HG03571 (cell line): ENCODE measurements around the gene SF3B6.
"Not testable (repeated sequence)": the region's sequence is repeated elsewhere in the genome, so short reads cannot be mapped to it uniquely, and the experiment has no call there.

Experiments
- ATAC-seq: cut with Tn5 transposase; IDR thresholded peaks from one replicate; pipeline ENCODE4 v1.9.1; 2021; ENCODE audit not compliant: unreplicated experiment

The SF3B6 gene

DNA sequence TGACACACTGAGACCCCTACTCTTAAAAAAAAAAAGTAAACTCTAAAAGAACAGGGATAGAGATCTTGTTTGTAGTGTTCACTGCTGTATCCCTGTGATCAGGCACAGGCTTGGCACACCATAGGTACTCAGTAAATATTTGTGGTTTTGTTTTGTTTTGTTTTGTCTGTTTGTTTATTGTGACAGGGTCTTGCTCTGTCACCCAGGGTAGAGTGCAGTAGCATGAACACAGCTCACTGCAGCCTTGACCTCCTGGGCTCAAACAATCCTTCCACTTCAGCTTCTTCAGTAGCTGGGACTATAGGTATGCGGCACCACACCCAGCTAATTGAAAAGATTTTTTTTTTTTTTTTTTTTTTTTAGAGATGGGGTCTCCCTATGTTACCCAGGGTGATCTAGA, 23.2 kb downstream of the SF3B6 start:
- ATAC-seq: no peak

DNA sequence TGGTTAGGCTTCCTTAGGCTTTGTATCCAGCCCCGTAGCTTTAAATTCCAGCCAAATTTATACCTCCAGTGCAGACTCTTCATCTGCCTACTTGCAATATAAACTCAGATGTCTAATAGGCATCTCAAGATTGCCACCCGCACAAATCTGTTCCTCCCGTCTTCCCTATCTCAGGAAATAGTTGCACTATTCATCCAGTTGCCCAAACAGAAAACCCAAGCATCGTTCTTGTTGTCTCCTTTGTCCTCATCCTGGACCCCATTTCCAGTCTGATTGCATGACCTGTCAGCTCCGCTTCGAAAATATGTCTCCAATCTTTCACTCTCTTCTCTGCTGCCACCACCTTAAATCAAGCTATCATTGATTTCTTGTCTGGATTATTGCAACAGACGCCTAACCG, 24.3 kb downstream of the SF3B6 start:
- ATAC-seq: no peak

DNA sequence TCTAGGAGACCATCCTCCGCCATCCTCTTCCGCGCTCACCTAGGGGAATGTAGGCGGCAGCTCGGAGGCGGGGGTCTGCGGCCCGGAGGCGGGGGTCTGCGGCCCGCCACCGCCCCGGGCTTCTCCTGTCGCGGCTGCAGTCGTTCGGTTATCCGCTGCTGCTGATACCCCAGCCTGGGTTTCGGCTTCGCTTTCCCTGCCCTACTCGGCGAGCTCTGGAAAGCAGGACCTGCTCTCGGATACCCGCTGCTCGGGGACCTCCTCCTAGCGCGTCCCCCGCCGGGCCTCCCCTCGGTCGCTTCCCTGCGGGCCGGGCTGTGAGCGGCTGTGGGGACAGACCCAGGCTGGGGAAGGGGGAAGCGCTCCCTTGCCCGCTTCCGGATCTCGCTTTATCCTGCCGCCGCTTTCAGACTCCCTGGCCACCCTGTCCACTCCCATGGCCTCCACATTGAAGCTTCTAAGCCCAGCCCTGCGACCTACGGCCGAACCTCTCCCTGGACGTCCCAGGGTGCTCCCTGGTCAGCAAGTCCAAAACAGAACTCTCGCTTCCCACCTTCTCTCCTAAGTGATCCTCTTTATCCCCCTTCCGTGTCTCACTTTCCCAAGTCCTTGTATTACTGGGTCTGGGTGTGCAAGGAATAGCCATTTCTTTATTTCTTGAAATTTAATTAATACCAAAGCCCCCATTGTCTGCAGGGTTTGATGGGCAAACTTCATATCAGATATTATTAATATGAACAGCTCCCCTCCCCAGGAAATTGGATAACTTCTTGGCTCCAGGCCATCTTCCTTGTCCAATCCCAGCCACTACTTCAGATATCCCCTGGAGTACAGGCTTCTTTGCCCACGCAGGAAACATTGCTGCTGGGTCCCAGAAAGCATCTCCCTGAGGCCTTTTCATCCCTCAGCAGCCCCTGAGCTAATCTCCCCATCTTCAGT, 25.8 kb downstream of the SF3B6 start:
- no peak for ATAC-seq

DNA sequence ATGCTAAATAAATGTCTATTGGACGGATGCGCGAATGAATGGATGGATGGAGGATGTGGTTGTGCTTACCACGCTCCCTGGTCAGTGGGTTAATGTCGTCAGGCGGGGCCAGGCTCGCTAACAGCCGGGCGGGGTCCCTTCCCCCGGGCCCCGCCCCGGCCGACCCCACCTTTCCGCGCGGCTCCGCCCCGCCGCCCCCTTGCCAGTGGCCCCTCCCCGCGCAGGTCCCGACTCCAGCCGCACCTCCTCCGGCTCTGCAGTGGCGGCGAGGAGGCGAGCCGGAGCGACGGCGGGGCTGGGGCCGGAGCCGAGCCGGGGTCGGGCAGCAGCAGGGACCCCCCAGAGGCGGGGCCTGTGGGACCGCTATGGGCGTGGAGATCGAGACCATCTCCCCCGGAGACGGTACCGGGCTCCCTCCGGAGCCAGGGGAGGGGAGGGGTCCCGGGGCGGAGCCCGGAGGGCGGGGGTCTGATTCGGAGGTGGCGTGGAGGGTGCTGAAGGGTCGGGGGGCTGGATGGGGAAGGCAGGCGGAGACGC, 26.6 kb downstream of the SF3B6 start, which contains the start of gene FKBP1B:
FKBP1B (plus strand) TSS at position 257 of the 537 bp plus-strand sequence; CDS start at position 366, 109 bp downstream.
- ATAC-seq: no peak

DNA sequence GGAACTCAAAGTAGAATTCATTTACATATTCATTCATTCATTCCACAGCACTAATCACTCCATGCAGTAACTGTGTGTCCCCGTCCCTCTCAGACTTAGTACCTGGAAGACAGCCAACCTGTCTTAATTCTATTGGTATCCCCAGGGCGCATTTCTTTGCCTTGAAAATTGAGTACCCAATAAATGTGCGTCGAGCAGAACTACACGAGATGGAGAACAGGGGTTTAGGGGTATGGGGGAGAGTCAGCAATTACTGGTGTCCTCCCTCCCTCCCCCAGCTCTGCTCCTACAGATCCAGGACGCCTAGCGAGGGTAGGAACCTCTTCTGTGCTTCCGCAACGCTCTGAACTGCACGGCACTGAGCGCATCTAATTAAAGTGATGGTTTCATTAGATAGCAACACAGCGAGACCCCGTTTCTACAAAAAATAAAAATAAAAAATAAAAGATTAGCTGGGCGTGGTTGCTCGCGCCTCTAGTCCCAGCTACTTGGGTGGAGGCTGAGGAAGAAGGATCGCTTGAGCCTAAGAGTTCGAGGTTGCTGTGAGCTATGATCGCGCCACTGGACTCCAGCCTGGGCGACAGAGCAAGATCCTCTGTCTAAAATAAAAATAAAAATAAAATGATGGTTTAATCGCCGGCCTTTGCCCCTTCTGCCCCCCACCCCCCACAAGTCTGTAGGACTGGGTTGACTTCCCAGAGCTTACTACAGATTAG, 27.2 kb downstream of the SF3B6 start:
- no peak for ATAC-seq

DNA sequence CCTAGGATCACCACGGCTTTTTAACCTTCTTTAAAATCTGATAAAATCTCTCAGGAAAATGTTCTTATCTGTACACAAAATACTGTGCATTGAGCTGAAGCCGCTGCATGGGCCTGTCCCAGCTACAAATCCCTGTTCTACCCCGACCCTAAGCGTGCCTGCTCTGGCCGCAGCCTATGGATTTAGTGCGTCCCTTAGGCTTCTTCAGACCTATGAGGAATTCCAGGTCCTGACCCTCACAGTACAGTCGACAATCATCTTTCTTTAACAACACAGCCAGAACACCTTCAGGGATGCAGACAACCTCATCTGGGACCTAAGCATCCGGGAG, 28.5 kb downstream of the SF3B6 start:
- ATAC-seq: no peak

DNA sequence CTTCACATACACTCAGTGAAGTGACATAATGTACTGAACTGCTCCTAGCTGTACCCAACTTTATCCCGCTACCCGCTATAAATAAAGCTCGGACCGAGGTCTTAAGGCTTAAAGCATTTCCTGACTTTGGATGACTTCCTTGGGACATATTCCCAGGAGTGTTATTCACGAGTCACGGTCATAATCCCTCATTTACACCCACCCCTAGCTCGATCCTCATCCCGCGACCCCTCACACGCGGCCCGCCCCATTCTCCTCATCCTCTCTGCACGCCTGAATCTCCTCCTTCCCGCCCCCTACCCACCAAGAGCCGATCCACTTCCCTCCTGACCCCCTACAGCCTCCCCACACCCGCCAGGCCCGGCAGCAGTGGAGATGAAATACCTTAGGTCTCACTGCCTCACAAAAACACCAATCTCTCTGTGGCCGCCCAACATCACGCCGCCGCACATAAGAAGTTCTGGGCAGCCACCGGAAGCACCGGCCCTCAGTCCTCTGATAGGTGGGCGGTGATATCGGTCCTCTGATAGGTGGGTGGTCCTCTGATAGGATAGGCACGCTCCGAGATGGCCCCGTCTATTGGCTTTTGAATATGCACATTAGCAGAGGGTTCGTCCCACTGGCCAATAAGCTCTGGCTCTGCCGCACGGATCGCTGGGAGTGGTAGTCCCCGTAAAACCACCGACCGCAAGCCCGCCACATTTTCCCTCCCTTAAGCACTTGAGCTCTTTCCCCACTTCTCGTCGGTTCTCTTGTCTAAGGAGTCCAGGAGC, 29.0 kb downstream of the SF3B6 start, which contains the start of gene WDCP:
WDCP (minus strand) TSS at position 462 of the 773 bp plus-strand sequence. CDS start 7,897 bp downstream, outside the sequence.
- ATAC-seq: peak; percentile 99

DNA sequence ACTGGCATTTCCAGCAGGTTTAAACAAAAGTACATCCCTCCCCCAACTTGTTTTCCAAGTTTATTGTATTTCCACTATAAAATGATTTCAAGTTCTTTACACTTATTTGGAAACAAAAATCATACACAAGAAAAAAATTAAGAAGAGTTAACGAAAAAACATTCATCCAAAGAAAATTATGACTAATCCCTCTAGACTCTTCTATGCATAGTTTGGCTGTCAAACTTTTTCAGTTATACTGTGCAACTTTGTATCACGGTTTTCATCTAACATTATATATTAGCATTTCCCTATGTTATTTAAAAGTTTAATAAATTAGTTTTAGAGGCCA, 29.6 kb downstream of the SF3B6 start:
- ATAC-seq: no peak

DNA sequence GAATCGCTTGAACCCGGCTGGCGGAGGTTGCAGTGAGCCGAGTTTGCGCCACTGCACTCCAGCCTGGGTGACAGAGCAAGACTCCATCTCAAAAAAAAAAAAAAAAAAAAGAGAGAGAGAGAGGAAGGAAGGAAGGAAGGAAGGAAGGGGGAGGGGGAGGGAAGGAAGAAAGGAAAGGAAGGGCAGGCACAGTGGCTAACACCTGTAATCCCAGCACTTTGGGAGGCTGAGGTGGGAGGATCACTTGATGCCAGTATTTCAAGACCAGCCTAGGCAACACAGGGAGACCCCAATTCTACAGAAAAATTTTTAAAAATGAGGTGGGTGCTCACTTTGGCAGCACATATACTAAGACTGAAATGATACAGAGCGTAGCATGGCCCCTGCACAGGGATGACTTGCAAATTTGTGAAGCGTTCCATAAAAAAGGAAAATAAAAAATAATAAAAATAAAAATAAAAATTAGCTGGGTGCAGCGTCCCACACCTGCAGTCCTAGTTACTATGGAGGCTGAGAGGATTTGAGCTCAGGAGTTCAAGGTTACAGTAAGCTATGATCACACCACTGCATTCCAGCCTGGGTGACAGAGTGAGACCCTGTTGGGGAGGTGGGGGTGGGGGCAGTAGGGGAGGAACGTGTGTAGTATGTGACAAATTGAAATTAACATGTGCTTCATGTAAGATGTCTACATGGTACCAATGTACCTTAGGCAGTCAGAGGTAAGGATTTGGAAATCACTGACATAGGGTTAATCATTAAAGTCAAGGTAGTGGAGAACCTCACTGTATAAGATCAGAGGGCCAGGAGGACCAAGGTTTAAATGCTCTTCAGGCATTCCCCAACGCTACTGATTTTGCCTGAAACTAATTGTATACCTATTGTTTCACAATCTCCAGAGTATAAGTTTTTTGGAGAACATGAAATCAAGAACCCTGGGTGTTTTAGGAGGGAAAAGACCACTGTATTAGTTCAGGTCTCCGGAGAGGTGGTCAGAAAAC, 30.3 kb downstream of the SF3B6 start:
- ATAC-seq: no peak

DNA sequence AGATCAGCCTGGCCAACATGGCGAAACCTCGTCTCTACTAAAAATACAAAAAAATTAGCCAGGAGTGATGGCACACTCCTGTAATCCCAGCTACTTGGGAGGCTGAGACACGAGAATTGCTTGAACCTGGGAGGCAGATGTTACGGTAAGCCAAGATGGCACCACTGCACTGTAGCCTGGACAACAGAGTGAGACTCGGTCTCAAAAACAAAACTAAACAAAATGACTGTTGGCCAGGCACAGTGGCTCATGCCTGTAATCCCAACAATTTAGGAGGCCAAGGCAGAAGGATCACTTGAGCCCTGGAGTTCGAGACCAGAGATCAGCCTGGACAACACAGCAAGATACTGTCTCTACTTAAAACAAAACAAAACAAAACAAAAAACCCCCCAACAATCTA, 33.0 kb downstream of the SF3B6 start:
- not testable (repeated sequence) for ATAC-seq

DNA sequence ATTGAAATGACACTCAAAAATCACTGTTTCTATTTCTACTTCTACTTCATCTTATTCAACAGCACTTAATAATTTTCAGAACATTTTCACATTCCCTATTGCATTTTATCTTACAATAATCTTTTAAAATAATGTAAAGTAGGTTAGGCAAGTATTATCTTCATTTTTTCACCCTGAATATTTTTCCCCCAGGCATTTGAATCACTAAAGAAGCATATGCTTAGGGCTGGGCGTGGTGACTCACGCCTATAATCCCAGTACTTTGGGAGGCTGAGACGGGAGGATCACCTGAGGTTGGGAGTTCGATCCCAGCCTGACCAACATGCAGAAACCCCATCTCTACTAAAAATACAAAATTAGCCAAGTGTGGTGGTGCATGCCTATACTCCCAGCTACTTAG, 35.6 kb downstream of the SF3B6 start:
- no peak for ATAC-seq

DNA sequence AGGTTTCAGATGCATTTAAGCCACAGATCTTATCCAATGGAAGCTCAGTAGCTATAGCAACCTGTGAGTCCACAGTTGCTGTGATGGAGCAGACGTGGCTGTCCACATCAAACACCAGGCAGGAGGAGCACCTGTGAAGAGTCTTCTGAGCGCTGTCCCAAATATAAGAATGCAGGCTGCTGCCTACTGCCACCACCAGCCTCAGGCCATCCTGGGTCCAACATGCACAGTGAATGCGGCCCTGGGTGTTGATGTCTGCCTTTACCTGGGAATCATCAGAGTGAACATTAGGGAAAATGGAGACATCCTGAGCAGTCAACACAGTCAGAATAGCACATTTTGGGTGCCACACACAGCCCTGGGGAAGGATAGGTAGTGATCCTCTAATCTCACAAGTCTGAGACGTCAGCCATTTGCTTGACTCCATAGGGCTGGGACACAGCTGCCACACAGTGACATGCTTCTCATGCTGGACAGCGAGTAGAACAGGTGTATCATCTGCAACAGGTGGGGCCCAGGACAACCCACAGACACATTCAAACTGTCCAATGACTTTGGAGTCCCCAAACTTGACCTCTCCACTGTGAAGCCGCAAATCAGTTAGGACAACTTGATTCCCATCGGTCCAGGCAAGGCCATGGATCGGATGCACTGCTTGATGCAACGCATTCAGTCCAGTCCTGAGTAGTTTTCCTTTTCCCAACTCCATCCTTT, 37.2 kb downstream of the SF3B6 start:
- ATAC-seq: no peak

DNA sequence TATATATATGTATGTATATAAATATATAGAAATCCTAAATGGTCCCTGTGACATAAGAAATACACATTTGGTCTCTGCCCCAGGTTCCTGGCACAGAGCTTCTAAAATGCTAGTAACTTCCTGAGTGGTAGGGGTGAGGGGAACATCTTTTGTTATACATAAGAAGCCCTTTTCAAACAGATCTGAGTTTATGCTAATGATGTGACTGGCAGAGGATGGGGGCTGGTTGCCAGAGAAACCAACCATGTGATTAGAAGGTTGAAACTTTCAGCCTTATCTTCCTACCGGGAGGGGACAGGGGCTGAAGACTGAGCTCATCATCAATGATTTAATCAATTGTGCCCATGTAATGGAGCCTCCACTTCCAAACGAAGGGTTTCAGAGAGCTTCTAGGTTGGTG, 49.9 kb downstream of the SF3B6 start:
- no peak for ATAC-seq

DNA sequence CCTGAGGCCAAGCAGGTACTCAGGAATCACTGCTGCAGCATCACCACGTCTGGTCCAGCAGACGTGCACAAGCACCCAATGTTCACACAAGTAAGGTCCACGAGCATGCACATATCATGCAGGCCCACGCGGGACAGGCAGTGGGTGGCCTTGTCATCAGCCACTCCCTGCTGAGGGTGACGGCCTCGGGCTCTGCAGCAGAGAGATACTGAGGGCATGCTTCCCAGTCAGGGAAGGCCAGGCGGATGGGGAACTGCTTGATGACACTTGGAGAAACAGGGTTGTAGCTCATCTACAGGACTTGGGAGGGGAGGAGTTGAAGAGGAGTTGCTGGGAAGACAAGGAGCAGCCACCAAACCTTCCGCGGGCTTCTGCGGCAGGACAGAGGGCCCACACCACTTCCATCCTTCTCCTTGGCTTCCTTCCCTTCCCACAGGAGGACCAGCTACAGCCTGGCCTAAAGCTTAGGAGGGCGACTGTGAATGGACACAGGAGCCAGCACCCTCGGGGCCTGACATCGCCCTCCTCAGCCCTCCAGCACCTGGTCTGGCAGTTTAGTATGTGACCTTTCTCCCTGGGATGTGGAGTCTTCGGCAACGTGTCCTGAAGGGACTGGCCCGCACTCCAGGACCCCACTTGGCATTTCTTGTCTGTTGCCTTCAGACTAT, 51.0 kb downstream of the SF3B6 start:
- no peak for ATAC-seq

DNA sequence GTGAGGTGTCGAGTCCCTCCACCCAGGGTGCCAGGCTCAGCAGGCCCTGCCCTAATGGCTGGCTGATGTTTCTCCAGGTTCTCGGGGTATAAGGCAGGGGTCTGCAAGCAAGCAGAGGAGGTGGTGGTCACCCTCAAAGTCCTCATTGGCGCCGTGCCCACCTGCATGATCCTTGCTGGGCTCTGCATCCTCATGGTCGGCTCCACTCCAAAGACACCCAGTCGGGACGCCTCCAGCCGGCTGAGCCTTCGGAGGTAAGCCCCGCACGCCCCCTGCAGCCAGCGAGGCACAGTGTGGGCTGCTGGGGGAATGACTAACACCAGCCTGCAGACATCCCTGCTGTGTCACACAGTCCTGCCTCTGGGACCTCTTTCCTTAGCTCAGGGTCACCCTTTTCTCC, 52.1 kb downstream of the SF3B6 start:
- ATAC-seq: no peak

DNA sequence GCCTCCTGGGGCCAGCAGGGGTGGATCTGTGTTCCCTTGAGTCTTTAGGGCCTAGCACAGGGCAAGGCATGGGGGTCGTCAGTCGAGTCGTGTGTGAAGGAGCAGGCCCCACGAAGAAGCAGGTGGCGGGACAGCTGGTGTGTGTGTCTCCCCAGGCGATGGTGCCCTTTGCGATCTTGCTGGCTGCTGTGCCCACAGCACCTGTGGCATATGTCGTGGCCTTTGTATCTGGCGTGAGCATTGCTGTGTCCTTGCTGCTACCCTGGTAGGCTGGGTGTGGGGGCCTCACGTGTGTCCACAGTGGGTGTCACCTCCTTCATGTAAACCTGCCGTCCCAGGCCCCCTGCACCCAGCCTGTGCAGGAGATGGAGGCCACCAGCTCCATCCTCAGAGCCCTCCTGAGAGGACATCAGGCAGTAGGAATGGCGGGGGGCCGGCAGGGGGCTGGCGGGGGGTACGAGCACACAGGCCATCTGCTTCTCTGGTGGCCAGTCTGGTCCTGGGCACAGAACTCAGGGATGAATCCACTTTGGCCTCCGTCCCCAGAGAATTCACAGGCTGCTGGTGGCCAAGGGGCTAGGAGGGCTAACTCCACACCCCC, 53.1 kb downstream of the SF3B6 start:
- ATAC-seq: no peak

DNA sequence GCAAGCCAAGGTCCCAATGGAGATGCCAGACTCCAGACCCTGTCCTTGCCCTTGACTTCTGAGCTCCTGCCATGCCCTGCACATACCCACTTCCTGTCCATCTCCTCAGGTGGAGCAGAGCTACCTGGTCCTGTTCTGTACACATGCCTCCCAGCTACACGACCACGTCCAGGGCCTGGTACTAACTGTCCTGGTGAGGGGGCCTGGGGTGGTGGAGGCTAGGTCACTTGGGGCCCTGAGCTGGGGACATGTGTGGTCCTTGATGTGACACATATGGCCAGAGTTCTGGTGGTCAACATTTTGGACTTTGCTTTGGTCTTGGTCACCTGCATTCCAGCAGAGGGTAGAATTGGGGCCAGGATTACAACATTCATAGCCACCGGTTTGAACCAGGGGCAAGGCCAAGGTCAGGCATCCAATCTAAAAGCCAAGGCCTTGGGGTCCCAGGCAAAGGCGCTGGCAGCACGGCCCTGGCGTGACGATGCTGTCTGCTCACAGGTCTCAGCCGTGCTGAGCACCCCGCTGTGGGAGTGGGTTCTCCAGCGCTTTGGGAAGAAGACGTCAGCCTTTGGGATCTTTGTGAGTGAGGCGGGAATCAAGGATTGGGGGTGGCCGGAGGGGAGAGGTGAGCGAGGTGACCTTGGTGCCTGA, 53.7 kb downstream of the SF3B6 start:
- ATAC-seq: no peak
